ENCODE measurements around the gene SLC22A16. TPM values are rescaled to one million over a fixed set of nuclear protein-coding genes. Genes with fewer than 3 reads are reported as not detected.

SLC22A16 gene
- total and polyA plus RNA-seq, 2 donors (not counting 1 experiment from before 2014, with no cell fraction given), result not detected

GRCh38 chr6:110399219-110400071 is 77.0 kb downstream of the SLC22A16 start:
- DNase-seq (peak; percentile 15), ATAC-seq (ENCODE audit: low read depth) (no peak)
- ChIA-PET CTCF (no interaction called here), POLR2A (no interaction called here)
- WGBS (ENCODE audit: insufficient coverage), result 61% methylated on average over 43 of the region's 43 CpGs
- Mint-ChIP-seq H3K27ac (no peak overlapping the region), H3K4me1 (no peaks in the 10 kb centered on the region), H3K4me3 (no peak overlapping the region), H3K27me3 (peaks cover 6% of the 10 kb centered on the region), H3K9me3 (ENCODE audit: insufficient read depth) (no peaks in the 10 kb centered on the region)
- Histone ChIP-seq H3K4me2 (replicated peaks; ENCODE audit: low read depth, low read length, poor library complexity, severe bottlenecking) (peak overlapping the region; percentile 65), H3K36me3 (replicated peaks in 1 of 2; ENCODE audit: control extremely low read depth in 1 of 2, control insufficient read depth in 1 of 2, extremely low read depth in 1 of 2, insufficient read depth in 2 of 2, low read length in 1 of 2) (no peaks in the 10 kb centered on the region), H3K79me2 (ENCODE audit: control insufficient read depth, insufficient read depth, low read length) (no peaks in the 10 kb centered on the region), H3K4me1 (ENCODE audit: control insufficient read depth in 2 of 2, insufficient read depth in 2 of 2, low read length in 2 of 2) (no peaks in the 10 kb centered on the region), H3K27ac (ENCODE audit: low read length in 2 of 2) (no peak overlapping the region), H3K9ac (ENCODE audit: low read length) (peak overlapping the region; percentile 50), H3K9me3 (ENCODE audit: control extremely low read depth in 1 of 3, control insufficient read depth in 2 of 3, insufficient read depth in 1 of 3, low read length in 2 of 3) (no peaks in the 10 kb centered on the region), H2AFZ (ENCODE audit: insufficient read depth, low read depth, low read length, poor library complexity, severe bottlenecking) (peak overlapping the region; percentile 56), H3K4me3 (ENCODE audit: control extremely low read depth in 1 of 5, extremely low read depth in 1 of 5, insufficient read depth in 1 of 5, low read depth in 2 of 5, low read length in 4 of 5) (peak overlapping the region in 4 of 5 experiments; percentile 11 to 46 (median 30)), H3K27me3 (replicated peaks in 1 of 4; ENCODE audit: control extremely low read depth in 1 of 4, control insufficient read depth in 3 of 4, insufficient read depth in 4 of 4, low read length in 3 of 4) (peaks cover 0 to 5% (median 0%) of the 10 kb centered on the region in 4 experiments), H4K20me1 (ENCODE audit: control insufficient read depth, insufficient read depth, low read length, poor library complexity, severe bottlenecking) (no peaks in the 10 kb centered on the region)
- TF ChIP-seq CTCF (IDR thresholded peaks at IDR 0.05), result no peak
- TF ChIP-seq EZH2 (IDR thresholded peaks at IDR 0.05; ENCODE audit: borderline replicate concordance, insufficient read depth, low read depth, low read length, poor library complexity, severe bottlenecking), result no peak
- intact Hi-C loops (cut with micrococcal nuclease), result no loop called here

GRCh38 chr6:110398778-110399177 is 77.6 kb downstream of the SLC22A16 start:
- Histone ChIP-seq H3K9ac (ENCODE audit: low read length) (no peak overlapping the region), H3K27me3 (replicated peaks in 1 of 4; ENCODE audit: control extremely low read depth in 1 of 4, control insufficient read depth in 3 of 4, insufficient read depth in 4 of 4, low read length in 3 of 4) (peaks cover 0 to 5% (median 0%) of the 10 kb centered on the region in 4 experiments), H4K20me1 (ENCODE audit: control insufficient read depth, insufficient read depth, low read length, poor library complexity, severe bottlenecking) (no peaks in the 10 kb centered on the region), H2AFZ (ENCODE audit: insufficient read depth, low read depth, low read length, poor library complexity, severe bottlenecking) (no peak overlapping the region), H3K4me1 (ENCODE audit: control insufficient read depth in 2 of 2, insufficient read depth in 2 of 2, low read length in 2 of 2) (no peaks in the 10 kb centered on the region), H3K27ac (ENCODE audit: low read length in 2 of 2) (no peak overlapping the region), H3K9me3 (ENCODE audit: control extremely low read depth in 1 of 3, control insufficient read depth in 2 of 3, insufficient read depth in 1 of 3, low read length in 2 of 3) (no peaks in the 10 kb centered on the region), H3K4me3 (ENCODE audit: control extremely low read depth in 1 of 5, extremely low read depth in 1 of 5, insufficient read depth in 1 of 5, low read depth in 2 of 5, low read length in 4 of 5) (no peak overlapping the region), H3K79me2 (ENCODE audit: control insufficient read depth, insufficient read depth, low read length) (no peaks in the 10 kb centered on the region), H3K36me3 (replicated peaks in 1 of 2; ENCODE audit: control extremely low read depth in 1 of 2, control insufficient read depth in 1 of 2, extremely low read depth in 1 of 2, insufficient read depth in 2 of 2, low read length in 1 of 2) (no peaks in the 10 kb centered on the region), H3K4me2 (replicated peaks; ENCODE audit: low read depth, low read length, poor library complexity, severe bottlenecking) (no peak overlapping the region)
- intact Hi-C loops (cut with micrococcal nuclease), result no loop called here
- ChIA-PET CTCF (interaction anchor here (0.8 kb wide), 1 partner anchor 359 kb away, joined by 3 read pairs; no protein-coding TSS in a partner anchor), POLR2A (no interaction called here)
- ATAC-seq (ENCODE audit: low read depth) (no peak), DNase-seq (no peak)
- WGBS (ENCODE audit: insufficient coverage), result 94% methylated on average over 3 of the region's 4 CpGs
- TF ChIP-seq CTCF (IDR thresholded peaks at IDR 0.05) (no peak), EZH2 (IDR thresholded peaks at IDR 0.05; ENCODE audit: borderline replicate concordance, insufficient read depth, low read depth, low read length, poor library complexity, severe bottlenecking) (no peak)
- H3K4me1 Mint-ChIP-seq, result no peaks in the 10 kb centered on the region
- H3K9me3 Mint-ChIP-seq (ENCODE audit: insufficient read depth), result no peaks in the 10 kb centered on the region
- H3K27ac Mint-ChIP-seq, result no peak overlapping the region
- no peak overlapping the region for H3K4me3 Mint-ChIP-seq
- H3K27me3 Mint-ChIP-seq, result peaks cover 6% of the 10 kb centered on the region

Measured in B cell (primary cell).